ENCODE results near the gene ZFHX2. TPM values are rescaled to one million over a fixed set of nuclear protein-coding genes. Genes with fewer than 3 reads are reported as not detected.
"Not testable (repeated sequence)": the region's sequence is repeated elsewhere in the genome, so short reads cannot be mapped to it uniquely, and the experiment has no call there.

Gene ZFHX2
- total RNA-seq, 2 experiments from 2014 or later, result 0.78 to 1.0 TPM

DNA sequence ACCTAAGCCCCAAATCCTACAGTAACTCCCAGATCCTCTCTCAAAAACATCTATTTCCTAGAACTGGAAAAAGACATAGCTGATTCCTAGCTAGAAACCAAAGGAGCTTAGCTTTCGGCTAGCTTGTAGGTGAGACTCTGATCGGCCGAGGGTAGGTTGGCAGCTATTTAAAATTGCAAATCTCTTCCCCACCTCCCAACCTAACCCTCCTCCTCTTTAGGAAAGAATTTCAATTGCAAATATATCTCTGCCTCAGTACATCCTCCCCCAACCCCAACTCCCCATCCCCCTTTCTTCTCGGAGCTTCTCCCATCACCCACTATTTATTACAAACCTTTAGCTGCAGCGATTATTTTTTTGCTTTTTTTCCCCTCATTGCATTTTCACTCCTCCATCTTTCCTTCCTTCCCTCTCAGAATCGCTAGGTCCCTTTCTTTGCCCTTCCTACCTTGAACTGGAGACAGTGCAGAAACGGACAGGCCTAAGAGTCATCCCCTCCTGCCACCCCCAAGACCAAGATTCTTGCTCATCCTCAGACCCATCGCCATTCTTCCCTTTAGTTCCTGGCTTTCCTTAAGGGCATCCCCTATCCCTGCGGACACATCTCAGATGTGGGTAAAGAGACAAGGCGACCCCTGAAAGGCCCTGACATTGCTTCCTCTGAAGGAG lies 13.4 kb downstream of the ZFHX2 start:
- intact Hi-C loops (cut with micrococcal nuclease), result no loop called here
- Mint-ChIP-seq H3K36me3 (ENCODE audit: low read depth) (no peaks in the 10 kb centered on the region), H3K9me3 (no peaks in the 10 kb centered on the region), H3K4me3 (no peak overlapping the region), H3K27ac (no peak overlapping the region), H3K27me3 (no peaks in the 10 kb centered on the region), H3K4me1 (ENCODE audit: low read depth) (no peaks in the 10 kb centered on the region)
- ChIA-PET POLR2A (interaction anchor here (0.9 kb wide), 1 partner anchor 69 kb away, joined by 3 read pairs; the partner anchor contains the start of gene NGDN), CTCF (interaction anchor here (1.3 to 8.3 kb wide), 10 partner anchors 10 to 212 kb away, joined by 4 to 78 read pairs (median 8); partner anchors contain the start of gene THTPA)
- ATAC-seq (no peak), DNase-seq (no peak)
- TF ChIP-seq, protein P1, sequence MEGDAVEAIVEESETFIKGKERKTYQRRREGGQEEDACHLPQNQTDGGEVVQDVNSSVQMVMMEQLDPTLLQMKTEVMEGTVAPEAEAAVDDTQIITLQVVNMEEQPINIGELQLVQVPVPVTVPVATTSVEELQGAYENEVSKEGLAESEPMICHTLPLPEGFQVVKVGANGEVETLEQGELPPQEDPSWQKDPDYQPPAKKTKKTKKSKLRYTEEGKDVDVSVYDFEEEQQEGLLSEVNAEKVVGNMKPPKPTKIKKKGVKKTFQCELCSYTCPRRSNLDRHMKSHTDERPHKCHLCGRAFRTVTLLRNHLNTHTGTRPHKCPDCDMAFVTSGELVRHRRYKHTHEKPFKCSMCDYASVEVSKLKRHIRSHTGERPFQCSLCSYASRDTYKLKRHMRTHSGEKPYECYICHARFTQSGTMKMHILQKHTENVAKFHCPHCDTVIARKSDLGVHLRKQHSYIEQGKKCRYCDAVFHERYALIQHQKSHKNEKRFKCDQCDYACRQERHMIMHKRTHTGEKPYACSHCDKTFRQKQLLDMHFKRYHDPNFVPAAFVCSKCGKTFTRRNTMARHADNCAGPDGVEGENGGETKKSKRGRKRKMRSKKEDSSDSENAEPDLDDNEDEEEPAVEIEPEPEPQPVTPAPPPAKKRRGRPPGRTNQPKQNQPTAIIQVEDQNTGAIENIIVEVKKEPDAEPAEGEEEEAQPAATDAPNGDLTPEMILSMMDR (IDR thresholded peaks at IDR 0.05), result no peak

DNA sequence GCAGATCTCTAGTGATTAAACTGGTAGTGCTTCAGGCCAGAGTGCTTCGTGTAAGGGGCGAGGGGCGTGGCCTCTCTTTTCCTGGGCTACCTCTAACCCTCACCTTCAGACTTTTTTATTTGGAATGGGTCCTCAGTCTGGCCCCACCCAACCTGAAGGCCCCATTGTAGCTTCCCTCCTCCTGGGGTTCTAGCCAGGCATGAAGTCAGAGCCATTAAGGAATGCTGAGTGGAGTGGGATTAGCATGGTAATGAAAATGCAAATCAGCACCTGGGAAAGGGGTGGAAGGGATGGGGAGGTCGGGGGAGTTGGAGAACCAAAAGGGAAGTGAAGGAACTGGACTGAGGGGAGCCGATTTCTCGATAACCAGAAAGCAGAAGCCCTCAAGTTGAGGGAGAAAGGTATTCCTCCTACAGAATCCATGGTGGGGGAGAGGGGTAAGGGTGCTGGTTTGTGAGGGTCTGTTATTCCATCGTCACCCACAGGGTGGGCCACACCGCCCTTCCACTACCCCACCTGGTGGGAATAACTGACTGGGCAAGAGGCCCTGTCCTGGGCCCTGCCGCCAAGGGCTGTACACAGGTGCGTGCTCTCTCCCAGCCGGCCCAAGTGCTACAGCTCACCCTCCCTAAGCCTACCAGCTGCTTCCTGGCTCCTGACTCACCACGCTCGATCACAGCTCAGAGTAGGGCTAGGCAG lies 14.1 kb downstream of the ZFHX2 start:
- ChIA-PET CTCF (interaction anchor here (1.1 to 8.3 kb wide), 7 partner anchors 9 to 58 kb away, joined by 3 to 78 read pairs (median 8); partner anchors contain the start of gene THTPA), POLR2A (interaction anchor here (0.9 kb wide), 1 partner anchor 68 kb away, joined by 3 read pairs; the partner anchor contains the start of gene NGDN)
- TF ChIP-seq, protein P1 (IDR thresholded peaks at IDR 0.05), result no peak
- Mint-ChIP-seq H3K4me3 (no peak overlapping the region), H3K36me3 (ENCODE audit: low read depth) (no peaks in the 10 kb centered on the region), H3K27me3 (no peaks in the 10 kb centered on the region), H3K9me3 (no peaks in the 10 kb centered on the region), H3K27ac (no peak overlapping the region), H3K4me1 (ENCODE audit: low read depth) (no peaks in the 10 kb centered on the region)
- intact Hi-C loops (cut with micrococcal nuclease), result no loop called here
- ATAC-seq (no peak), DNase-seq (no peak)

DNA sequence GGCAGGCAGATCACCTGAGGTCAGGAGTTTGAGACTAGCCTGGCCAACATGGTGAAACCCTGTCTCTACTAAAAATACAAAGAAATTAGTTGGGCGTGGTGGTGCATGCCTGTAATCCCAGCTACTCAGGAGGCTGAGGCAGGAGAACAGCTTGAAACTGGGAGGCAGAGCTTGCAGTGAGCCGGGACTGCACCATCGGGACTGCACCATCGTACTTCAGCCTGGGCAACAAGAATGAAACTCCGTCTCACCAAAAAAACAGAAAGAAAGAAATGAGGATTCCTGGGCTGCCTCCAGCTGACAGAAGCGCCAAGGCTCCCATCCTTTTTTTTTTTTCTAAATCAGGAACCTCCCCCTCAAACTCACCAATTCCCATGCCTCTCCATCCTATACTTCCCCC lies 14.7 kb downstream of the ZFHX2 start:
- H3K36me3 Mint-ChIP-seq (ENCODE audit: low read depth); H3K4me3 Mint-ChIP-seq; ATAC-seq; intact Hi-C loops (cut with micrococcal nuclease); H3K27ac Mint-ChIP-seq; H3K27me3 Mint-ChIP-seq; POLR2A ChIA-PET; H3K4me1 Mint-ChIP-seq (ENCODE audit: low read depth); H3K9me3 Mint-ChIP-seq; DNase-seq: not testable (repeated sequence)
- CTCF ChIA-PET, result interaction anchor here (1.1 to 8.3 kb wide), 5 partner anchors 10 to 58 kb away, joined by 3 to 78 read pairs (median 8); partner anchors contain the start of gene THTPA

DNA sequence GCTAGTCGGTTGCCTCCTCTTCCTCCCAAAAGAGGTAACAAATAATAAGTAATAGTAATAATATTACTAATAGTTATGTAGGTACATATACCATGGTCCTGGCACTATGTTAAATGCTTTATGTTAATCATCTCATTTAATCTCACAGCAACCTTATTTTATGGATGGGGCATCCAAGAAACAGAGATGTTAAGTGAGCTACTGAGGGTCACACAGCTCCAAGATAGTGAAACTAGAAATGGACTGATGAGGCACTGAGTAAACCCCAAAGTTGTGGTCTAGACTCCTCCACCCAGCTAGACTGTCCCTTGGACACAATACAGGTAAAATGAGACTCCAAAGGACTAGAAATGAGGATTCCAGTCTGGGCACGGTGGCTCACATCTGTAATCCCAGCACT lies 15.1 kb downstream of the ZFHX2 start:
- Mint-ChIP-seq H3K27me3 (no peaks in the 10 kb centered on the region), H3K4me1 (ENCODE audit: low read depth) (no peaks in the 10 kb centered on the region), H3K9me3 (no peaks in the 10 kb centered on the region), H3K4me3 (no peak overlapping the region), H3K27ac (no peak overlapping the region), H3K36me3 (ENCODE audit: low read depth) (no peaks in the 10 kb centered on the region)
- TF ChIP-seq, protein P1 (IDR thresholded peaks at IDR 0.05), result no peak
- ChIA-PET CTCF (interaction anchor here (1.1 to 8.3 kb wide), 4 partner anchors 10 to 54 kb away, joined by 3 to 78 read pairs (median 14); partner anchors contain the start of gene THTPA), POLR2A (no interaction called here)
- DNase-seq, result no peak
- intact Hi-C loops (cut with micrococcal nuclease), result no loop called here
- ATAC-seq, result no peak

DNA sequence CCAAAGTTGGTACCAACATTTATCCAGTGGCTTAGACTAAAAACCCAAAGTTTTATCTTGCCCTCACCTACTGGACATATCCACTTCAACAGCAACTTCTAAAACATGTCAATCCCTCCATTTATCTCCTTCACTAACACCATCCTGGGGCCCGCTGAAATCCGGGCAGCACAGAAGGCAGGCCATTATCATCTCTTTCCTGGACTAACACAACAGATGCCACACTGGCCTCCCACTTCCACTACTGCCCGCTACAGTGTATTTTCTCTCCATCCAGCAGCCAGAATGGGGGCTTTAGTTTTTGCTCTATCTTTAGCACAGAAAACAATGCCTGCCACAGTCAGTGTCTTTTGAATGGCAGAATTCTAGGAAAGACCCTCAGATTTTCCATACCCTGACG lies 15.6 kb downstream of the ZFHX2 start:
- ChIA-PET POLR2A (no interaction called here), CTCF (interaction anchor here (4.5 to 8.3 kb wide), 2 partner anchors 13 to 23 kb away, joined by 25 to 78 read pairs; partner anchors contain the start of gene THTPA)
- no peaks in the 10 kb centered on the region for H3K27me3 Mint-ChIP-seq
- no peaks in the 10 kb centered on the region for H3K9me3 Mint-ChIP-seq
- TF ChIP-seq, protein P1 (IDR thresholded peaks at IDR 0.05), result no peak
- no peak for ATAC-seq
- no peak overlapping the region for H3K4me3 Mint-ChIP-seq
- DNase-seq, result no peak
- H3K36me3 Mint-ChIP-seq (ENCODE audit: low read depth), result no peaks in the 10 kb centered on the region
- H3K27ac Mint-ChIP-seq, result no peak overlapping the region
- H3K4me1 Mint-ChIP-seq (ENCODE audit: low read depth), result no peaks in the 10 kb centered on the region
- intact Hi-C loops (cut with micrococcal nuclease), result no loop called here

Measured in activated CD8-positive, alpha-beta T cell treated with anti-CD3 and anti-CD28 coated beads for 36 hours (primary cell).